DND-41 (cell line): ENCODE results near the gene SCGB1C2.

Experiments used
- ATAC-seq: fragments of 200-7000 bp; cut with Tn5 transposase; 3 replicates; pipeline ENCODE4 v1.9.1; 2021; ENCODE audit warnings: low read depth; ENCODE audit not compliant: insufficient read depth
- DNase-seq: peaks from one replicate; pipeline ENCODE4 v3.0.0-alpha.2; 2020
- H2AFZ ChIP-seq: 2 replicates; pipeline ENCODE4 v1.6.0; 2012; ENCODE audit warnings: low read depth, low read length
- H3K27ac ChIP-seq: 2 replicates; pipeline ENCODE4 v1.5.1; 2012; ENCODE audit warnings: low read length, inconsistent platforms
- H3K27me3 ChIP-seq: fragments of 200-600 bp; sonication (generic); 2 replicates; pipeline ENCODE4 v1.6.0; 2012; ENCODE audit warnings: low read length, mild to moderate bottlenecking, inconsistent platforms; ENCODE audit not compliant: insufficient read depth, poor library complexity
- H3K36me3 ChIP-seq: 2 replicates; pipeline ENCODE4 v1.5.1; 2012; ENCODE audit warnings: low read length, inconsistent platforms; ENCODE audit not compliant: insufficient read depth
- H3K4me1 ChIP-seq: 2 replicates; pipeline ENCODE4 v1.5.1; 2012; ENCODE audit warnings: mild to moderate bottlenecking, low read length; ENCODE audit not compliant: insufficient read depth
- H3K4me2 ChIP-seq: 2 replicates; pipeline ENCODE4 v1.6.0; 2012; ENCODE audit warnings: mild to moderate bottlenecking, moderate library complexity, low read length, inconsistent platforms; ENCODE audit not compliant: insufficient read depth
- H3K4me3 ChIP-seq, 2 experiments: fragments of 200-600 bp in 1 of 2; shearing (Covaris generic) in 1 of 2; 2 replicates each; pipeline ENCODE4 v1.5.1; 2012 to 2016; ENCODE audit warnings: inconsistent platforms in 2 of 2, low read length in 2 of 2, mild to moderate bottlenecking in 2 of 2, low read depth in 1 of 2, moderate library complexity in 1 of 2
- H3K79me2 ChIP-seq: 2 replicates; pipeline ENCODE4 v1.6.0; 2012; ENCODE audit warnings: low read length, inconsistent platforms; ENCODE audit not compliant: insufficient read depth
- H3K9ac ChIP-seq: 2 replicates; pipeline ENCODE4 v1.6.0; 2012; ENCODE audit warnings: low read depth, mild to moderate bottlenecking, inconsistent platforms, low read length, moderate library complexity
- H3K9me3 ChIP-seq: 2 replicates; pipeline ENCODE4 v1.5.1; 2012; ENCODE audit warnings: low read length, moderate library complexity, mild to moderate bottlenecking, inconsistent platforms; ENCODE audit not compliant: insufficient read depth, severe bottlenecking
- H4K20me1 ChIP-seq: 2 replicates; pipeline ENCODE4 v1.6.0; 2012; ENCODE audit warnings: low read length; ENCODE audit not compliant: insufficient read depth
- EZH2 ChIP-seq: IDR thresholded peaks from 3 replicates; pipeline ENCODE4 v1.6.1; 2012; ENCODE audit warnings: borderline replicate concordance, low read depth, mild to moderate bottlenecking, moderate library complexity, low read length, inconsistent platforms; ENCODE audit not compliant: severe bottlenecking
- TF ChIP-seq, protein P1 (sequence below): IDR thresholded peaks from 2 replicates; pipeline ENCODE4 v1.5.1; 2012; ENCODE audit warnings: borderline replicate concordance, low read length, moderate library complexity, mild to moderate bottlenecking; ENCODE audit not compliant: poor library complexity, severe bottlenecking; ENCODE audit errors: extremely low read depth

SCGB1C2 gene

DNA sequence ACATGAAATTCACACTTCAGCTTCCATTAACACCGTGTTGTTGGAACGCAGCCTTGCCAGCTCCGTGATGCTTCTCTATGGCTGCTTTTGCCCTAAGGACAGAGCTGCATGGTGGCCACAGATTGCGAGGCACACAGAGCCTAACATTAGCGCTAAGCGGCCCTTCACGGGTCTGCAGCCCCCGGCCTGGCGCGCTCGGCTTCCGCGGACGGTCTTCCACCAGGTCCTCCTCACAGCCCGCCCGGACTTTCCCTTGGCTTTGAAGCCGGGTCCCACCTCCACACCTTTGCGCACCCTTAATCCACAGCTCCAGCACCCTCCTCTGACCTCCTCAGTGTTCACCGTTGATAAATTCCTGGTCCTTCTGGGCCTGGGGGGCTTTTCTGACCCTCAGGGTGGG is 19.6 kb downstream of the SCGB1C2 start:
- Histone ChIP-seq H3K36me3 (no peaks in the 10 kb centered on the region), H3K4me3 (no peak overlapping the region), H3K4me2 (no peak overlapping the region), H3K79me2 (no peaks in the 10 kb centered on the region), H2AFZ (no peak overlapping the region), H4K20me1 (no peaks in the 10 kb centered on the region; the same call in 1 of the 2 replicates), H3K27me3 (no peaks in the 10 kb centered on the region), H3K9ac (no peak overlapping the region), H3K4me1 (no peaks in the 10 kb centered on the region), H3K27ac (no peak overlapping the region), H3K9me3 (no peaks in the 10 kb centered on the region)
- TF ChIP-seq, protein P1, sequence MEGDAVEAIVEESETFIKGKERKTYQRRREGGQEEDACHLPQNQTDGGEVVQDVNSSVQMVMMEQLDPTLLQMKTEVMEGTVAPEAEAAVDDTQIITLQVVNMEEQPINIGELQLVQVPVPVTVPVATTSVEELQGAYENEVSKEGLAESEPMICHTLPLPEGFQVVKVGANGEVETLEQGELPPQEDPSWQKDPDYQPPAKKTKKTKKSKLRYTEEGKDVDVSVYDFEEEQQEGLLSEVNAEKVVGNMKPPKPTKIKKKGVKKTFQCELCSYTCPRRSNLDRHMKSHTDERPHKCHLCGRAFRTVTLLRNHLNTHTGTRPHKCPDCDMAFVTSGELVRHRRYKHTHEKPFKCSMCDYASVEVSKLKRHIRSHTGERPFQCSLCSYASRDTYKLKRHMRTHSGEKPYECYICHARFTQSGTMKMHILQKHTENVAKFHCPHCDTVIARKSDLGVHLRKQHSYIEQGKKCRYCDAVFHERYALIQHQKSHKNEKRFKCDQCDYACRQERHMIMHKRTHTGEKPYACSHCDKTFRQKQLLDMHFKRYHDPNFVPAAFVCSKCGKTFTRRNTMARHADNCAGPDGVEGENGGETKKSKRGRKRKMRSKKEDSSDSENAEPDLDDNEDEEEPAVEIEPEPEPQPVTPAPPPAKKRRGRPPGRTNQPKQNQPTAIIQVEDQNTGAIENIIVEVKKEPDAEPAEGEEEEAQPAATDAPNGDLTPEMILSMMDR: no peak
- no peak for TF ChIP-seq EZH2
- no peak for DNase-seq
- no peak for ATAC-seq

- H3K9ac ChIP-seq: no peak overlapping the region
- no peak overlapping the region for H3K4me3 ChIP-seq
- H3K27me3 ChIP-seq: no peaks in the 10 kb centered on the region
- H2AFZ ChIP-seq: no peak overlapping the region
- no peaks in the 10 kb centered on the region for H3K36me3 ChIP-seq
- H3K9me3 ChIP-seq: no peaks in the 10 kb centered on the region
- no peaks in the 10 kb centered on the region for H3K4me1 ChIP-seq
- H3K27ac ChIP-seq: no peak overlapping the region
- no peak for ATAC-seq
- H3K4me2 ChIP-seq: no peak overlapping the region
- H3K79me2 ChIP-seq: no peaks in the 10 kb centered on the region
- TF ChIP-seq EZH2: no peak
- TF ChIP-seq, protein P1: no peak
- H4K20me1 ChIP-seq: no peaks in the 10 kb centered on the region; the same call in 1 of the 2 replicates
- DNase-seq: no peak
Measured at GRCh38 chr17:157901-158300, 20.5 kb downstream of the SCGB1C2 start.

- H4K20me1 ChIP-seq: no peaks in the 10 kb centered on the region; the same call in 1 of the 2 replicates
- no peak overlapping the region for H3K9ac ChIP-seq
- H3K27ac ChIP-seq: no peak overlapping the region
- H3K27me3 ChIP-seq: no peaks in the 10 kb centered on the region
- no peak for ATAC-seq
- TF ChIP-seq, protein P1: no peak
- no peak for TF ChIP-seq EZH2
- no peak overlapping the region for H3K4me2 ChIP-seq
- H3K4me3 ChIP-seq: no peak overlapping the region
- H3K79me2 ChIP-seq: no peaks in the 10 kb centered on the region
- H3K36me3 ChIP-seq: no peaks in the 10 kb centered on the region
- H3K9me3 ChIP-seq: no peaks in the 10 kb centered on the region
- DNase-seq: no peak
- no peak overlapping the region for H2AFZ ChIP-seq
- no peaks in the 10 kb centered on the region for H3K4me1 ChIP-seq
Measured at GRCh38 chr17:158379-158778, 21.0 kb downstream of the SCGB1C2 start.

DNA sequence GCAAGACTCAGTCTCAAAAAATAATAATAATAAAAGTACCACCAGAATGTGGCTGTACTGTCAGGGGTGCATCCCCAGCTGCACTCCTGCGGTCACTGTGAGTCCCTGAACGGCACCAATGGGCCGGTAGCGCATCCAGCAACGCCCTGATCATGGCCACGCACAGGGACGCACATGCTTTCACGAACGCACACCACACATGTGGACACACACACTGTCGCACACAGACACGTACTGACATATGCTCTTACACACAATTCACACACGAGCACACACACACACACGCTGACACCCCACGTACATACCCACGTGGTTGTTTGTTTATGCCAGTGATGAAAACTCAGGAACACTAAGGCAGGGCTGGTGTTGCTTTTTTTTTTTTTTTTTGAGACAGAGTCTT is 22.2 kb downstream of the SCGB1C2 start:
- DNase-seq (no peak), ATAC-seq (no peak)
- H3K4me3 ChIP-seq: no peak overlapping the region
- no peaks in the 10 kb centered on the region for H3K36me3 ChIP-seq
- H3K9me3 ChIP-seq: no peaks in the 10 kb centered on the region
- no peaks in the 10 kb centered on the region for H3K27me3 ChIP-seq
- no peak overlapping the region for H3K4me2 ChIP-seq
- H3K79me2 ChIP-seq: no peaks in the 10 kb centered on the region
- no peak overlapping the region for H3K27ac ChIP-seq
- H3K9ac ChIP-seq: no peak overlapping the region
- H3K4me1 ChIP-seq: no peaks in the 10 kb centered on the region
- TF ChIP-seq EZH2: no peak
- TF ChIP-seq, protein P1: no peak
- no peak overlapping the region for H2AFZ ChIP-seq
- H4K20me1 ChIP-seq: no peaks in the 10 kb centered on the region; the same call in 1 of the 2 replicates
